PC-9 (cell line): ENCODE measurements around the gene VIPR1. TPM values are rescaled to one million over a fixed set of nuclear protein-coding genes. Genes with fewer than 3 reads are reported as not detected.

Source experiments
- BruUV-seq: library from RNA; stranded (reverse); fragments of 400-500 nt; replicated peaks from 2 replicates; lab custom pipeline; 2021; lab: Mats Ljungman, UMichigan
- CTCF ChIA-PET: fragments of 300-600 bp; sonication (Branson Sonifier 250); formaldehyde crosslinking; loops from one replicate; lab custom pipeline; 2022; ENCODE audit warnings: antibody characterized with exemption; lab: Charles Lee
- POLR2A ChIA-PET: fragments of 300-600 bp; sonication (Branson Sonifier 250); formaldehyde crosslinking; loops from one replicate; lab custom pipeline; 2022; ENCODE audit warnings: antibody characterized with exemption; ENCODE audit not compliant: unreplicated experiment; lab: Charles Lee
- DNase-seq, 2 experiments: peaks; one replicate each; pipeline versions ENCODE4 v3.0.0 to v3.0.0-alpha.2; 2015 to 2022; ENCODE audit warnings: mixed read lengths in 1 of 2
- H2AFZ ChIP-seq: fragments of 200-600 bp; sonication (generic); 2 replicates; pipeline ENCODE4 v1.8.1; 2017; ENCODE audit warnings: antibody characterized with exemption
- H3F3A ChIP-seq: fragments of 200-600 bp; sonication (generic); 2 replicates; pipeline ENCODE4 v1.8.1; 2017; ENCODE audit warnings: antibody characterized with exemption, mild to moderate bottlenecking, low read depth; ENCODE audit not compliant: insufficient read depth
- H3K27ac ChIP-seq: fragments of 200-600 bp; sonication (generic); 2 replicates; pipeline ENCODE4 v1.6.1; 2016; ENCODE audit warnings: mixed run types
- H3K27me3 ChIP-seq: fragments of 200-600 bp; sonication (generic); 2 replicates; pipeline ENCODE4 v1.6.1; 2016; ENCODE audit warnings: low read depth, mixed run types; ENCODE audit not compliant: insufficient read depth
- H3K36me3 ChIP-seq: fragments of 200-600 bp; sonication (generic); 2 replicates; pipeline ENCODE4 v1.6.1; 2016; ENCODE audit warnings: low read depth, mixed run types
- H3K4me1 ChIP-seq: fragments of 200-600 bp; sonication (generic); replicated peaks from 2 replicates; pipeline ENCODE4 v1.6.1; 2016; ENCODE audit warnings: mixed run types; ENCODE audit not compliant: insufficient read depth
- H3K4me2 ChIP-seq: fragments of 200-600 bp; sonication (generic); 2 replicates; pipeline ENCODE4 v1.6.1; 2017; ENCODE audit warnings: mixed run types
- H3K4me3 ChIP-seq: fragments of 200-600 bp; sonication (generic); 2 replicates; pipeline ENCODE4 v1.6.1; 2016; ENCODE audit warnings: mixed run types
- H3K79me2 ChIP-seq: fragments of 200-600 bp; sonication (generic); 2 replicates; pipeline ENCODE4 v1.6.1; 2017; ENCODE audit warnings: low read depth, mixed run types
- H3K9me2 ChIP-seq: fragments of 200-600 bp; sonication (generic); 2 replicates; pipeline ENCODE4 v1.8.1; 2017; ENCODE audit warnings: mild to moderate bottlenecking; ENCODE audit not compliant: insufficient read depth
- H3K9me3 ChIP-seq: fragments of 200-600 bp; sonication (generic); 2 replicates; pipeline ENCODE4 v1.8.1; 2016; ENCODE audit warnings: low read depth; ENCODE audit not compliant: insufficient read depth
- H4K20me1 ChIP-seq: fragments of 200-600 bp; sonication (generic); 2 replicates; pipeline ENCODE4 v1.8.1; 2017; ENCODE audit not compliant: insufficient read depth
- CTCF ChIP-seq: fragments of 200-600 bp; sonication (generic); conservative IDR thresholded peaks from 2 replicates; pipeline ENCODE4 v1.6.1; 2017; ENCODE audit warnings: mixed run types, antibody characterized with exemption, mild to moderate bottlenecking, moderate library complexity
- EZH2 ChIP-seq: fragments of 200-600 bp; sonication (generic); IDR thresholded peaks from 2 replicates; pipeline ENCODE4 v1.8.0; 2017; ENCODE audit warnings: antibody characterized with exemption, low read depth
- intact Hi-C: fragments of 100-400 bp; cut with micrococcal nuclease; formaldehyde crosslinking; loops from one replicate; pipeline ENCODE4 v1.10.0; 2022; ENCODE audit not compliant: unreplicated experiment
- total RNA-seq: library from RNA; stranded (reverse); gene quantifications from 2 replicates; pipeline ENCODE4 v1.2.3, GENCODE V29; 2021

The VIPR1 gene
- total RNA-seq, 1 experiment from 2014 or later, result 23.9 TPM

GRCh38 chr3:42541079-42541478, 38.6 kb downstream of the VIPR1 start:
- no TSS peak for BruUV-seq
- H3F3A ChIP-seq, result no peaks in the 10 kb centered on the region
- H3K36me3 ChIP-seq, result no peaks in the 10 kb centered on the region
- ChIA-PET CTCF (no interaction called here), POLR2A (no interaction called here)
- H3K9me3 ChIP-seq, result no peaks in the 10 kb centered on the region
- TF ChIP-seq CTCF (no peak), EZH2 (no peak)
- H2AFZ ChIP-seq, result no peak overlapping the region
- no peak overlapping the region for H3K4me3 ChIP-seq
- no peaks in the 10 kb centered on the region for H3K9me2 ChIP-seq
- 0 out of 2 replicates have a peak, but pooled peaks cover 9% of the 10 kb centered on the region for H3K4me1 ChIP-seq
- no peaks in the 10 kb centered on the region for H3K27me3 ChIP-seq
- H4K20me1 ChIP-seq, result no peaks in the 10 kb centered on the region
- no peak overlapping the region for H3K27ac ChIP-seq
- DNase-seq, result no peak
- no peak overlapping the region for H3K4me2 ChIP-seq
- H3K79me2 ChIP-seq, result no peaks in the 10 kb centered on the region
- intact Hi-C loops, result loop anchor here (10.0 kb wide), 1 partner anchor 646 kb away; no protein-coding TSS in a partner anchor

- POLR2A ChIA-PET, result no interaction called here
- Histone ChIP-seq H3K4me2 (no peak overlapping the region), H3K79me2 (no peaks in the 10 kb centered on the region), H2AFZ (no peak overlapping the region), H3K9me2 (no peaks in the 10 kb centered on the region), H4K20me1 (no peaks in the 10 kb centered on the region), H3K27ac (no peak overlapping the region), H3K4me3 (no peak overlapping the region), H3F3A (no peaks in the 10 kb centered on the region), H3K27me3 (no peaks in the 10 kb centered on the region), H3K9me3 (no peaks in the 10 kb centered on the region), H3K36me3 (no peaks in the 10 kb centered on the region), H3K4me1 (0 out of 2 replicates have a peak, but pooled peaks cover 9% of the 10 kb centered on the region)
- intact Hi-C loops, result loop anchor here (5.0 to 10.0 kb wide), 2 partner anchors 427 to 650 kb away; no protein-coding TSS in a partner anchor
- BruUV-seq, result no TSS peak
- TF ChIP-seq EZH2 (no peak), CTCF (no peak)
- CTCF ChIA-PET, result interaction anchor here (0.7 kb wide), 1 partner anchor 290 kb away, joined by 3 read pairs; no protein-coding TSS in a partner anchor
- peak in 1 of 2 experiments; percentile 37 for DNase-seq
Observed at GRCh38 chr3:42544492-42545283, 42.2 kb downstream of the VIPR1 start.

- no peak for DNase-seq
- POLR2A ChIA-PET, result no interaction called here
- no TSS peak for BruUV-seq
- Histone ChIP-seq H3K27ac (no peak overlapping the region), H3K79me2 (no peaks in the 10 kb centered on the region), H3K4me1 (0 out of 2 replicates have a peak, but pooled peaks cover 9% of the 10 kb centered on the region), H3F3A (no peaks in the 10 kb centered on the region), H2AFZ (no peak overlapping the region), H3K27me3 (no peaks in the 10 kb centered on the region), H3K9me3 (no peaks in the 10 kb centered on the region), H3K36me3 (no peaks in the 10 kb centered on the region), H3K4me3 (no peak overlapping the region), H3K9me2 (no peaks in the 10 kb centered on the region), H4K20me1 (no peaks in the 10 kb centered on the region), H3K4me2 (no peak overlapping the region)
- intact Hi-C loops, result loop anchor here (5.0 to 10.0 kb wide), 2 partner anchors 428 to 651 kb away; no protein-coding TSS in a partner anchor
- CTCF ChIA-PET, result interaction anchor here (0.6 to 1.1 kb wide), 4 partner anchors 243 to 316 kb away, joined by 3 to 9 read pairs (median 3); no protein-coding TSS in a partner anchor
- TF ChIP-seq CTCF (no peak), EZH2 (no peak)
Observed at GRCh38 chr3:42545284-42545900, 42.9 kb downstream of the VIPR1 start.
